Stomach (tissue), 4 donors: ENCODE data around the gene SLC8A3.

ENCODE experiments used
- CTCF ChIP-seq, 7 experiments: fragments of 450-650 bp in 4 of 7; fragments of 200-600 bp in 3 of 7; sonication (generic) in 3 of 7; IDR thresholded peaks; one replicate each; pipeline ENCODE4 v1.5.1; 2016 to 2019; ENCODE audit warnings: antibody characterized with exemption in 7 of 7, control low read depth in 2 of 7, mild to moderate bottlenecking in 1 of 7
- EP300 ChIP-seq: sonication (generic); formaldehyde crosslinking; IDR thresholded peaks from one replicate; pipeline ENCODE4 v1.6.1; 2017; ENCODE audit warnings: antibody characterized with exemption

- TF ChIP-seq CTCF (IDR thresholded peaks at IDR 0.05) (no peak), EP300 (no peak)
These were observed 14.9 kb upstream of the SLC8A3 start for GRCh38 chr14:70203686-70204085.
